ENCODE measurements around the gene SRRM1.
"Not testable (repeated sequence)": the region's sequence is repeated elsewhere in the genome, so short reads cannot be mapped to it uniquely, and the experiment has no call there.

The SRRM1 gene

DNA sequence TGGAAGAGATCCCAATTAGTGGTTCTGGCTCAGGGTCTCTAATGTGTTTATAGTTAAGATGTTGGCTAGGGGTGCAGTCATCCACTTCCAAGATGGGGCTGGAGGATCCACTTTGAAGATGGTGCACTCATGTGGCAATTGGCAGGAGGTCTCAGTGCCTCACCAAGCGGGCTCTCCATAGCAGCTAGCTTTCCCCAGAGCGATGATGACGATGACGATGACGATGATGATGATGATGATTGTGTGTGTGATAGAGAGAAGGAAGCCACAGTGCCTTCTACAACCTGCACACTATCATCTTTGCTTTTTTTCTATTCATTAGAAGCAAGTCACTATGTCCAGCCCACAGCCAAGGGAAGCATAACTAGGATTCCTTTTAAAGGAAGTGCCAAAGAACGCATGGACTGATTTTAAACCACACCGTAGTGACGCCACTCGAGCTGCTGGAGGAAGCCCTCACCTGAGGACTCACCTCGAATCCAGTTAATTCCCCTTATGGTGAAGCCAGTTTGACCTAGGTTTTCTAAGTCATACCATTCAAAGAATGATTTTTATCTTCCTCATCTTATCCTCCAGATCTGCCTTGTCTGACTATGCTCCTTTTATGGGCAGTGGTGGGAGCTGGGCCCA, 49.4 kb downstream of the SRRM1 start:
- in situ Hi-C loops (cut with MboI; ENCODE audit: low sequenced_read_pairs): loop anchor here (25.0 kb wide), 1 partner anchor 520 kb away; no protein-coding TSS in a partner anchor

DNA sequence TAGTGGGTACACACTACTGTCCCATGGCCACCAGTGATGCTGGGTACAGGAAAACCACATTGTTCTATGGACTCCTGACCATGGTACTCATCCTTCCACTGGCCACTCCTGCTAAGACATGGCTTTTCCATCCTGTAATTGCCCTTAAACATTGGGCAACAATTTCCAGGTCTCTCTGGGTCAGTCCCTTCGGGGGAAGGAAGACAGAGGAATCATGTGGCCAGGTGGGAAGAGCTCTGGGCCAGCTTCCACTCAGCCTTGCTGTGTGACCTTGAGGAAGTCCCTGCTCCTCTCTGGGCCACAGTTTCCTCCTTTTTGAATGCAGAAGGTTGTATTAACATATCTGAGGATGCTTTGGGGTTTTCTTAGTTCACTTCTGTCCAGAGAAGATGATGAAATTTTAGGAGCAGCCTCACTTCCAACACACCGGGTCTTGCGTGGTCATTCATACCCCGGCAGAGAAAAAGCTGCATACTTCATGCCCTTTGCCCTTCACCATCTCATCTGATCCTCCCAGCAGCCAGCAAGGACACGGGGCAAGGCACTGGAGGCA, 50.8 kb downstream of the SRRM1 start:
- in situ Hi-C loops (cut with MboI; ENCODE audit: low sequenced_read_pairs): loop anchor here (25.0 kb wide), 1 partner anchor 518 kb away; no protein-coding TSS in a partner anchor

DNA sequence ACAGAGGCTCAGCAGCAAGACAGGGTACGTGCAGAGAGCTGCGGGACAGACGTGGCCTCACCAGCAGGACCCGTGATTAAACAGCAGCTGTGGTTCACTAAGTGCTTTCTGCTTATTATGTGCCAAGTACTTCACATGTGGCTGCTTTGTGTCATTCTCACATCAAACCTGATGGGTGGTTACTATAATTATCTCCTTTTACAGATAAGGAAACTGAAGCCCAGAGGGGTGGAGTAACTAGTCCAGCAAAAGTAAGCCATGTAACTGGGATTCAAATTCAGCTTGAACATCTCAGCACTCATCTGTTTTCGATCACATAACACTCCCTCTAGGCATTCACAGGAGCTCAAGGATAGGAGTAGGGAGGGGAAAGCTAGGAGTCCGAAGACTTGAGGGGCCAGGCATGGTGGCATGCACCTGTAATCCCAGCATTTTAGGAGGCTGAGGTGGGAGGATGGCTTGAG, 51.3 kb downstream of the SRRM1 start:
- in situ Hi-C loops (cut with MboI; ENCODE audit: low sequenced_read_pairs): loop anchor here (25.0 kb wide), 1 partner anchor 518 kb away; no protein-coding TSS in a partner anchor

DNA sequence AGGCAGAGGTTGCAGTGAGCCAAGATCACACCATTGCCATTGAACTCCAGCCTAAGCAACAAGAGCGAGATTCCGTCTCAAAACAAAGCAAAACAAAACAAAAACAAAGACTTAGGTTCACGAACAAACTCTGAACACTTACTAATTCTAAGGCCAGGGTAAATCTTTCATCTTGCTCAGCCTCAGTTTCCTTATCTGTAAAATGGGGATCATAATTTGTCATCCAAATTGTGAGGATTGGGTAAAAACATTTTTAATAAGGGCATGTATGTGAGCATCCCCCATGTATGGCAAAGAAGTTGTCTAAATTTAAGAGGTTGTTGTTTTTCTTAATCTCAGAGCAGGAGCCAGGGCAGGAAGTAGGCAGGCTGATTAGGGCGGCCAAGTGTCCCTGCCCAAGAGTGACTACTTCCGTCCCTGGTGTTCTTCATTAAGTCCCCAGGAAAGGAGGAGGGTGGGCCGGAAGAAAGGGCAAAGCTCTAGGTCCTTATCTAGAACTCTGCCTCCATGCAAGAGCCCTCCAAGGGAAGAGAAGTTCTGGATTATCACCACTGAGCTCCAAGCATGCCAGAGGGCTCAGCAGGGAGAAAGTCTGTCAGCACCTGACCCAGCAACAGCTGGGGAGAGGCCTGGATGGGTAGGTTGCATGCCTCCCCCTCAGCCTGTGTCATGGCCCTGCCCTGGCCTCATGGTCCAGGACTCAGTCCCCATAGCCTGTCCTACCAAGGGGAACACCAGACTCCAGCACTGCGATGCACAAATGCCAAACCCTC, 52.3 kb downstream of the SRRM1 start:
- in situ Hi-C loops (cut with MboI; ENCODE audit: low sequenced_read_pairs): loop anchor here (25.0 kb wide), 1 partner anchor 517 kb away; no protein-coding TSS in a partner anchor

DNA sequence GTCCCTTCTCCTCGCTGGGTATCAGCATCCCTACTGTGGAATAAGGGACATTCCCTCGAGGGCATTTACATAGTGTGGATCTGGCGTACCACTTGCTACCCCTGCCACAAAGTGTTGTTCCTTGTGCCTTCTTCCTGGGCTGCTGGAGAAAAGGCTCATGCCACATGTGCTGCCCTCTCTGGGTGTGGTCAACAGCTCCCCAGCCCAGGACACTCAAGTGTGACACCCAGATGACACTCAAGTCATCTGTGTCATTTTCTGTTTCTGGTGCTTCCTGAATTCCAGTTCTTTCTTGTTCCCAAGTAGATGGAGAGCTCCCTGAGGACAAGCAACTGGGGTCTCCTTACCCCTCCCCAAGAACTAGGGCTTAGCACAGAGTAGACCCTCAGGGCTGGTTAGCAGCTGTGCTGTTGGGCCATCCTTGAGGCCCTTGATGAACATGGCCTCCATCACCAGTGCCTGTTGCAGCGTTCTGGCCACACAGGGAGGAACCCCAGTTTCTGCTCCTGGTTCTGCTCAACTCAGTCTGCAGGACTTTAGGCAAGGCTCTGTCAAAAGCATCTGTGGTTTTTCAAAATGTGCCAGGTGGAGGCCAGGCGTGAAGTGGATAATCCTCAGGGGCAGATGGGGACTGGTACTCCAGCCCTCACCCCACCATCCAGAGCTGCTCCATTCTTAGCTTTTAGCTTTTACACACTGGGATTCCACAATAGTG, 53.1 kb downstream of the SRRM1 start:
- in situ Hi-C loops (cut with MboI; ENCODE audit: low sequenced_read_pairs): loop anchor here (25.0 kb wide), 1 partner anchor 516 kb away; no protein-coding TSS in a partner anchor

DNA sequence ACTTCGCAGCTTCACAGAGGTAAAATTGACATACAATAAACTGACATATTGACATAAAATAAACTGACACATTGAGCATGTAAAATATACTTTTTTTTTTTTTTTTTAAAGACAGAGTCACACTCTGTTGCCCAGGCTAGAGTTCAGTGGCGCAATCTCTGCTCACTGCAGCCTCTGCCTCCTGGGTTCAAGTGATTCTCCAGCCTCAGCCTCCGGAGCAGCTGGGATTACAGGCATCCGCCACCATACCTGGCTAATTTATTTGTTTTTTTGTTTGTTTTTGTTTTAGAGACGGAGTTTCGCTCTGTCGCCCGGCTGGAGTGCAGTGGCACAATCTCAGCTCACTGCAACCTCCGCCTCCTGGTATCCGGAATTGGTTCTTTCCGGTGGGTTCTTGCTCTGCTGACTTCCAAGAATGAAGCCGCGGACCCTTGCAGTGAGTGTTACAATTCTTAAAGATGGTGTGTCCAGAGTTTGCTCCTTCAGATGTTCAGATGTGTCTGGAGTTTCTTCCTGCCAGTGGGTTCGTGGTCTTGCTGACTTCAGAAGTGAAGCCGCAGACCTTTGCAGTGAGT, 53.7 kb downstream of the SRRM1 start:
- in situ Hi-C loops (cut with MboI; ENCODE audit: low sequenced_read_pairs): loop anchor here (25.0 kb wide), 1 partner anchor 515 kb away; no protein-coding TSS in a partner anchor

DNA sequence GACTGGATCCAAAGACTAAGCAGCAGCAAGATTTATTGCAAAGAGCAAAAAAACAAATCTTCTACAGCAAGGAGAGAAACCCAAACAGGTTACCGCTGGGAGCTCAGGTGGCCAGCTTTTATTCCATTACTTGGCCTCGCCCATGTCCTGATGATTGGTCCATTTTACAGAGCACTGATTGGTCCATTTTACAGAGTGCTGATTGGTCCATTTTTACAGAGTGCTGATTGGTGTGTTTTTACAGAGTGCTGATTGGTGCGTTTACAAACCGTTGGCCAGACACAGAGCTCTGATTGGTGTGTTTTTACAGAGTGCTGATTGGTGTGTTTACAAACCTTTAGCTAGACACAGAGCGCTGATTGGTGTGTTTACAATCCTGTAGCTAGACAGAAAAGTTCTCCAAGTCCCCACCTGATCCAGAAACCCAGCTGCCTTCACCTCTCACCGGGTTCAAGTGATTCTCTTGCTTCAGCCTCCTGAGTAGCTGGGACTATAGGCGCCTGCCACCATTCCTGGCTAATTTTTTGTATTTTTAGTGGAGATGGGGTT, 54.4 kb downstream of the SRRM1 start:
- in situ Hi-C loops (cut with MboI; ENCODE audit: low sequenced_read_pairs): loop anchor here (25.0 kb wide), 1 partner anchor 515 kb away; no protein-coding TSS in a partner anchor

DNA sequence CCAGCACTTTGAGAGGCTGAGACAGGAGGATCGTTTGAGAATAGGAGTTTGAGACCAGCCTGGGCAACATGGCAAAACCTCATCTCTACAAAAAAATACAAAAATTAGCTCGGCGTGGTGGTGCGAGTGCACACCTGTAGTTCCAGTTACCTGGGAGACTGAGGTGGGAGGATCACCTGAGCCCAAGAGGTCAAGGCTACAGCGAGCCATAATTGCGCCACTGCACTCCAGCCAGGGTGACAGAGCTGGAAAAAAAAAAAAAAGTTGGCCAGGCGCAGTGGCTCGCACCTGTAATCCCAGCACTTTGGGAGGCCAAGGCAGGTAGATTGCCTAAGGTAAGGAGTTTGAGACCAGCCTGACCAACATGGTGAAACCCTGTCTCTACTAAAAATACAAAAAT, 55.2 kb downstream of the SRRM1 start:
- in situ Hi-C loops (cut with MboI; ENCODE audit: low sequenced_read_pairs): loop anchor here (25.0 kb wide), 1 partner anchor 514 kb away; no protein-coding TSS in a partner anchor

DNA sequence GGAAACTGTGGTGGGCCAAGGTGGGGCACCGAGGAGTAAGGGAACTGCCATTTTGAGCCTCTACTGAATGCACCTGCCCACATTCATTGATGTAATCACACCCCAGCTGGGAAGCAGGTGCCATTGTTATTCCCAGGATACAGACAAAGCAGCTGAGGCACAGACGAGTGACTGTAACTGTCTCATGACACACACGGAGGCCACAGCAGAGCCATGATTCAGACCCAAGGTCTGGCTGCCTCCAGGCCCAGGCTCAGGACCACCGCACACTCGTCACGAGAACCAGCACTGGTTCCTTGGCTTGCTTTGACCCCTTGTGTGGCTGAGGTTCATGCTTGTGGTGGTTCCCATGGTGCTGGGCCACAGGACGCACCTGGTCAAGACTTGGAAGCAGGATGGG, 56.5 kb downstream of the SRRM1 start:
- in situ Hi-C loops (cut with MboI; ENCODE audit: low sequenced_read_pairs): loop anchor here (25.0 kb wide), 1 partner anchor 513 kb away; no protein-coding TSS in a partner anchor

DNA sequence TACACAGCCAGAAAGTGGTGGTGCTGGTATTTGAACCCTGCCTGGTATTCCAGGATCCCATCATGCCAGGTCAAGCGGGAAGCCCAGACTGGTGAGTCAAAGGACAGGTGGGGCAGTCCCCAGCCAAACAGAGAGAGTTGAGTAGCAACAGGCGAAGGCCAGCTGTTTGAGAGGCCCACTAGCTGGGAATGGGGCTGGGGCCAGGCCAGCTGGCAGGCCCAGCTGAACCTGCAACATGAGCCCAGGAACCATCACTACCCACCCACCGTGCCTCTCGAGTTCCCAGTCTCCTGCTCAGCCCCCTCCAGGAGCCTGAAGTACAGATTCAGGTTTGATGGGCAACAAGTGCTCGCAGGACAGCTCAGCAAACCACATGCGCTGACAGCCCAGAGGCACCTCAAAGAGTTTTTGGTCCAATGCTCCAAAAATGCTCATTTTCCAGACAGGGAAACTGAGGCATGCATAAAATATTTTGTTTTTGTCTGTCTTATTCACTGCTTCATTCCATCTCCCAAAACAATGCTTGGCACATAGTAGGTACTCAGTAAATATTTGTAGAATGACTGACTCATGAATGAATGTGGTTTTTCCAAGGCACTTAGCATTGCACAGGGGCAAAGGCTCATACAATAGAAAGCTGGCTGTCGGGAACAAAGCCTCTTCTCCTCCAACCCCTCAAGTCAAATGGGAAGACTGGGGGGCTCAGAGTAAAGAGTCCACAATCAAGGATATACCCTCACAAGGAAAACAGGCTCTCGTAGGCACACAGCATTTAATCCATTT, 59.6 kb downstream of the SRRM1 start:
- in situ Hi-C loops (cut with MboI; ENCODE audit: low sequenced_read_pairs): no loop called here

DNA sequence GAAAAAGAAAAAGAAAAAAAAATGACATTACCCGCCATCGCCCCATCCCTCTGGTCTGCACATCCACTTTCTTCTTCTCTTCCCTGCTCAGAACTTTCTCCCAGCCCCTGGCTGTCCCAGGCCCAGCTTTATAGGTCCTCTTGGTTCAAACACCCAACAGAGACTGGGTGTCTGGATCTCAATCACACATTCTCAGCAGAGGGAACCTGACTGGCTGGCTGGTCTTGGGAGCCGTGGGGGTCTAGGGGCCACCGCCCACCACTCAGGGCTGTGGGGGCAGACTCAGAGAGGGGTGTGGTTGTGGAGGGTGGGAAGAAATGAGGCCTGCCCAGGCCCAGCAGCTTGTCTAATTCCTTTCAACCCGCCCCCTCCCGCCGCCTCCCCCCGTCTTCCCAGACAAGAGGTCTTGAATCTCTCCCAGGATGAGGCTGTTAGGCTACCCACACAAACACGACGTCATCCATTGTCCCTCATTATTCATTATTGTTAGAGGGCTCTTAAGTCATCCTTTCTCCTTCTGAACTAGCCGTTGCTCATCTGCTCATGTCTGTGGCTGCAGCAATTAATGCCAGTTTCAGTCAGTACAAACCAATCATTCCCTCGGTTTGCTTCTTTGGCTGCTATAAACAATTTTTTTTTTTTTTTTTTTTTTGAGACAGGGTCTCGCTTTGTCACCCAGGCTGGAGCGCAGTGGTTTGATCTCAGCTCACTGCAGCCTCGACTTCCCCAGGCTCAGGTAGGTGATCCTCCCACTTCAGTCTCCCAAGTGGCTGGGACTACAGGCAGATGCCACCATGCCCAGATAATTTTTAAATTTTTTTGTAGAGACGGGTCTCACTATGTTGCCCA, 61.5 kb downstream of the SRRM1 start:
- in situ Hi-C loops (cut with MboI; ENCODE audit: low sequenced_read_pairs): no loop called here

DNA sequence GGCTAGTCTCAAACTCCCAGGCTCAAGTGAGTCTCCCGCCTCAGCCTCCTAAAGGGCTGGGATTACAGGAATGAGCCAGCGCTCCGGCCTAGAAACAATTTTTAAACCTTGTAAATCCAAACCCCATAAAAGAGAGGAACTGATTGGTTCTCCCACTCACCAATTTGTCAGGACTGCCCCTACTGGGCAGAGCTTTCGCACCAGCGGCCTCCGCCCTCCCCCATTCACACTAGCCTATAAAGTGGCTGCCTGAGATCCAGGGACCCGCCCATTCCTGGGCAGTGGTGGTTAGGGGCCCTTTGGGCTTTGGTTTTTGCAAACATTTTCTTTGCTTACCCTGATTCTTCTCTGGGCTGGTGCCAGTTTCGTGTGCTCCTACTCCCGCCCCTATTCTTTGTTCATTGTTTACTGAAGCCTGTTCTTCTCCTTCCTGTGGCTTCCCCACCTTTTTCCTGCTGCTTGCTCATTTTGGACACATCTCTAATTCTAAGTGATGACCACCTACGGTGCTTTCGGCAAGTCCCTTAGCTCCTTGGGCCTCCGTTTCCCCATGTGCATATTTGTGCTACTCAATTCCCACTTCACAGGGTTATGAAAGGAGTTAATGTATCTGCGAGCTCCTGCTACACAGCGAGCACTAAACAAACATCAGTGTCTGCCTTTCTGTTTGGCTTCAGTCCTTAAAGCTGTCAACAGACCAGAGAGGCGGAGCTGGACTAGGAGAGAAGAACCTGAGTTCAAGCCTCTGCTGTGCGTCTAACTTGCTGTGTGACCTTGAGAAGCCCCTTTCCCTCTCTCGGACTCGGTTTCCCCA, 62.4 kb downstream of the SRRM1 start:
- in situ Hi-C loops (cut with MboI; ENCODE audit: low sequenced_read_pairs): no loop called here

DNA sequence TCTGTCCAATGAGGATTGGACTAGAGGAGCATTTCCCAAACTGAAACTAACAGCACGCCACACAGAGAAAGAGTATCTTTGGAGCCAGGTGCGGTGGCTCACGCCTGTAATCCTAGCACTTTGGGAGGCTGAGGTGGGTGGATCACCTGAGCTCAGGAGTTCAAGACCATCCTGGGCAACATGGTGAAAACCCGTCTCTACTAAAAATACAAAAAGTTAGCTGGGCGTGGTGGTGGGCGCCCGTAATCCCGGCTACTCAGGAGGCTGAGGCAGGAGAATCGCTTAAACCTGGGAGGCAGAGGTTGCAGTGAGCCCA, 62.9 kb downstream of the SRRM1 start:
- in situ Hi-C loops (cut with MboI; ENCODE audit: low sequenced_read_pairs): not testable (repeated sequence)

DNA sequence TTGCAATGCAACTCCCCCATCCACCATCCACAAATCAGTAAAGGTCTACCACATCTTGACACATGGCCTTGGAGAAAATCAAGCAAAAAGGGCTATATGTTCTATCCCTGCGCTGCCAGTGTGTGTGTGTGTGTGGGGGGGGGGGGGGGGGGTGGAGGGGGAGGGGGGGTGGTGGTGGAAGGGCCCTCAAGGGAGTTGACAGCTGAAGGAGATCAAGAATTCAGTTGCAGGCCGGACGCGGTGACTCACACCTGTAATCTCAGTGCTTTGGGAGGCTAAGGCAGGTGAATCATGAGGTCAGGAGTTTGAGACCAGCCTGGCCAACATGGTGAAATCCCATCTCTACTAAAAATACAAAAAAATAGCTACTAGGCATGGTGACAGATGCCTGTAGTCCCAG, 64.6 kb downstream of the SRRM1 start:
- in situ Hi-C loops (cut with MboI; ENCODE audit: low sequenced_read_pairs): no loop called here

DNA sequence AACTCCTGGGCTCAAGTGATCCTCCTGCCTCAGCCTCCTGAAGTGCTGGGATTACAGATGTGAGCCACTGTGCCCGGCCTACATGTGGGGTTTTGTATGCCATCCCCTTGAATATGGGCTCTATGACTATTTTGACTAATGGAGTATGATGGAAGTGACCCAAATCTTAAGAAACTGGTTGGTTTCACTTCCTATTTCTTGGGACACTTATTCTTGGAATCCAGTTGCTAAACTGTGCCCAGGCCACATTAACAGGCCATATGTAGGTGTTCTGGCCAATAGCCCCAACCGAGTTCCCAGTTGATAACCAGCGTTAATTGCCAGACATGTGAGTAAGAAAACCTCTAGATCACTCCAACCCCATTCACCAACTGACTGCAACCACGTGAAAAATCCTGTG, 65.8 kb downstream of the SRRM1 start:
- in situ Hi-C loops (cut with MboI; ENCODE audit: low sequenced_read_pairs): no loop called here

DNA sequence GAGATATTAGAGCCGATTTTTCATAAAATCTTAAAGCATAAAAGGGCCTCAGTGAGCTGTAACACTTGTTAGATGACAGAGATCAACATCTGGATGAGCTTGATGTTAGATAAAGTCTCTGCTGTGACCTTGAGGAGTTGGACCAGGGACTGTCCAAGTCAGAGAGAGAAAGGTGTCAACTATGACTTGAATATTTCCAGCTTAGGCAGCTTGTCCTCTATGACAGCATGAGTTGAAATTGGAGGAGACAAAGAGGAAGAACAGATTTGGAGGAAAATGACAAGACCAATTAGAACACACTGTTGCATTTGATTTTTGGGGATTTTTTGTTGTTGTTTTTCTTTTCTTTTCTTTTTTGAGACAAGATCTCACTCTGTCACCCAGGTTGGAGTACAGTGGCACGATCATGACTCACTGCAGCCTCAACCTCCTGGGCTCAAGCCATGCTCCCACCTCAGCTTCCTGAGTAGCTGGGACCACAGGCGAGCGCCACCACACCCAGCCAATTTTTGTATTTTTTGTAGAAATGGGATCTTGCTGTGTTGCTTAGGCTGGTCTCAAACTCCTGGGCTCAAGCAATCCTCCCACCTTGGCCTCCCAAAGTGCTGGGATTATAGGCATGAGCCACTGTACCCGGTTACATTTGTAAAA, 66.8 kb downstream of the SRRM1 start:
- in situ Hi-C loops (cut with MboI; ENCODE audit: low sequenced_read_pairs): no loop called here

DNA sequence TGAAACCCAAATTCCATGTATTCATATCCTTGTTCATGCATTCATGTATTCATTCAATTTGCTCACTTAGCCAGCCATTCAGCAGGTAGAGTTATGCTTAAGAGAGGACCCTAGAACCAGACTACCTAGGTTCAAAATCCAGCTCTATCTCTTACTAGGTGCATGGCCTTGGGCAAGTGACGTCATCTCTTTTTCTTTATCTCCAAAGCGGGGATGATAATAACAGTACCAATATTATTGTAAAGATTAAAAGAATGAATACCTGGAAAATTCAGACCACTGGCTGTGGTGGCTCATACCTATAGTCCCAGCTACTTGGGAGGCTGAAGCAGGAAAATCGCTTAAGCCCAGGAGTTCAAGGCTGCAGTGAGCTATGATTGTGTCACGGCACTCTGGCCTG, 68.2 kb downstream of the SRRM1 start:
- in situ Hi-C loops (cut with MboI; ENCODE audit: low sequenced_read_pairs): no loop called here
